Endothelial cell of hepatic sinusoid (primary cell): ENCODE data around the gene MBP.
"Not testable (repeated sequence)": the region's sequence is repeated elsewhere in the genome, so short reads cannot be mapped to it uniquely, and the experiment has no call there.

ENCODE experiments used
- in situ Hi-C: cut with HindIII; loops from 2 replicates; pipeline ENCODE4 v1.10.0; 2017; ENCODE audit warnings: low sequenced_read_pairs

The MBP gene

DNA sequence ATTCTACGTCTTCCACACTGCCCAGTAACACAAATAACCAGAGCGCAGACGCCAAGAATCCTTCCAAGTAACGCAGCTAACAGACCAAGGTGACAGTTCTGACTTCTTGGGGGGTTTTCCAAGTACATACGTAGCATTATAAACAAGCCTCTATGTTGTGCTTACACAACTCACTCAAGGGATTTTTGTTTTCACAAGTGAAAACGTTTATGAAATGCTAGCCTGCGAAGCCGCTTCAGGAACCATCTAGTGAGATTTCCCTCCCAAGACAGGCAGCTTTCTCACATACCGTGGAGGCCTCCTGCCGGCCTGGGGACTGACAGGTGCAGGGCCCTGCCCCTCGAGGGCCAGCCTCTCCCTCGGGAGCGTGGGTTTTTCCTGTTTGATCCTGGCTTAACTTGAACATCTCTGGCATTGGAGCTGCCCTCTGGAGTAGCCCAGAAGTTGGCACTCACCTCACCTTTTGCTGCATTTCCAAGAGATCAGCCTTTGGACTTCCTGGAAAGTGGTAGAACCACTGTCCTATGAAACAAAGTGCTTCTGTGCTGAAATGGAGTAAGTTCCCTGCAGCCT lies 151.1 kb downstream of the MBP start:
- in situ Hi-C loops, result no loop called here

- in situ Hi-C loops, result no loop called here
These were observed 151.8 kb downstream of the MBP start for GRCh38 chr18:76980663-76981395.

GRCh38 chr18:76979906-76980305 lies 152.7 kb downstream of the MBP start:
- in situ Hi-C loops, result no loop called here

GRCh38 chr18:76979111-76979751 lies 153.4 kb downstream of the MBP start:
- in situ Hi-C loops, result no loop called here

DNA sequence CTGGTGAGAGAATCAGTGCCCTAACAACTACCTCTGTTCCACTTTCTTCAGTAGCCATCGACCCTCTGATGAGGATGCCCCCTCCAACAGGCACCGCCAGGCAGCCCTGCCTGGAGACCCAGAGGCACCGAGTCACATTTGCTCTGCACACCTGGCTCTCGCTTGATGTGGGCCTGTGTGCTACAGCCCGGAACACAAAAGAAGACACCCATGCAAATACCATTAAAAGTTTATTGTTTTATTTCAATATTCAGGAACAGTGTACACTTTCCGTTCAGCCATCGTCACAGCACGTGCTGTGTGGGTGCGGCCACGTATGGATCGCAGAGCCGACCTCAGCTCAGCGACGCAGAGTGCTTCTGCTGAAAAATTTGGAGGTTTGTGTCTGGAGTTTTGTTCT lies 154.0 kb downstream of the MBP start:
- in situ Hi-C loops, result no loop called here

DNA sequence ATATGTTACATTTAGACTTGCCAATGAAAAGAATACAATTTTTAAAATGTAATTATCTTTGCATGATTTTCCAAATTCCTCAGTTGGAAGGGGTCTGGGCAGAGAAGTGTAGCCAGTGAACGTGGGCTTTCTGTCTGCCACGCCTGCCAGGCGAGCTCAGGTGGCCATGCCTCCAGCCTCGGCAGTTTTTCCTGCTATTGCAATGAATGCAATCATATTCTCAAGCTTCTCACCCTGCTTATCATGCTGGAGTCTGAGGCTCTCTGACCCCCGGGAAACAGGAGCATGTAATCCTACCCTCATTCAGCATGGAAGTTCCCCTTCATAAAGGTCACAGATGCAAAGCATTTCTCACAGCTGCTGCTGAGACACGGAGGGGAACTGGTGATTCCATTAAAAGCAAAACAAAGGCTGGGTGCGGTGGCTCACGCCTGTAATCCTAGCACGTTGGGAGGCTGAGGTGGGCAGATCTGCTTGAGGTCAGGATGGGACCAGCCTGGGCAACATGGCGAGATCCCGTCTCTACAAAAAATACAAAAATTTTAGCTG lies 154.8 kb downstream of the MBP start:
- in situ Hi-C loops, result no loop called here

- in situ Hi-C loops, result no loop called here
These were observed 155.4 kb downstream of the MBP start for GRCh38 chr18:76977108-76977621.

GRCh38 chr18:76975577-76976110 lies 156.9 kb downstream of the MBP start:
- in situ Hi-C loops, result no loop called here

GRCh38 chr18:76974386-76974785 lies 158.2 kb downstream of the MBP start:
- in situ Hi-C loops, result no loop called here

DNA sequence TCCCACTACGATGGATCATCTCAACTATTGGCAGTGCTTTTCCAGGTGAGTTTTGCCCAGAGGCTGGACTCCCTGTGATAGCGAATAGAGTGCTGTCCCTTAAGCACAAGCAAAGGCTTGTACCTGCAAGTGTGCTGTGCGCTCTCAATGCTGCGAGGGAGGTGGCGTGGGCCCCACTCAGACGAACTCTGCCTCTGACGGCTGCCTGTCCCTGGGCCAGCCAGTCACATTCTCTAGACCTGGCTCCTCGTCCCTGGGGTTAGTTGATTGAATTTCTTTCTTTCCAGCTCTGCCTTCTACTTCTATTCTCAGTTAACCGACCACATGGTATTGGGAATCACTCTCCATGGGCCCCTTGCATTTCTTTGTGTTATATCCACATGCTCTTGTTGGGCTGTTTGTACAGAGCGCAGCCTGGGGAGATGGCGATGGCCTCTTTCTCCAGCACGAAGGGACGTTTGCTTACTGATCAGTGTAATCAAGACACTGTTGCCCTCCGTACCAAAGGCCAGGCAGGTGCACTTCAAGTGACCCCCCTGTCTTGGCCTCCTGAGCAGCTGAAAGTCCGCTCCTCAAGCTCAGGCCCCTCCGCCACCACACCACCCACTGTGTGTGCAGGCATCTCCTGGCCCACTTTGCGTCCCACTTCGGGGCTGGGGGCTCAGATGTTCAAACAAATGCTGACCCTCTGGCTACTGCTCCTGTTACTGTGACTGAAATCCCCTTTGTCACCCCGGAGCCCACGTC lies 158.9 kb downstream of the MBP start:
- in situ Hi-C loops, result no loop called here

DNA sequence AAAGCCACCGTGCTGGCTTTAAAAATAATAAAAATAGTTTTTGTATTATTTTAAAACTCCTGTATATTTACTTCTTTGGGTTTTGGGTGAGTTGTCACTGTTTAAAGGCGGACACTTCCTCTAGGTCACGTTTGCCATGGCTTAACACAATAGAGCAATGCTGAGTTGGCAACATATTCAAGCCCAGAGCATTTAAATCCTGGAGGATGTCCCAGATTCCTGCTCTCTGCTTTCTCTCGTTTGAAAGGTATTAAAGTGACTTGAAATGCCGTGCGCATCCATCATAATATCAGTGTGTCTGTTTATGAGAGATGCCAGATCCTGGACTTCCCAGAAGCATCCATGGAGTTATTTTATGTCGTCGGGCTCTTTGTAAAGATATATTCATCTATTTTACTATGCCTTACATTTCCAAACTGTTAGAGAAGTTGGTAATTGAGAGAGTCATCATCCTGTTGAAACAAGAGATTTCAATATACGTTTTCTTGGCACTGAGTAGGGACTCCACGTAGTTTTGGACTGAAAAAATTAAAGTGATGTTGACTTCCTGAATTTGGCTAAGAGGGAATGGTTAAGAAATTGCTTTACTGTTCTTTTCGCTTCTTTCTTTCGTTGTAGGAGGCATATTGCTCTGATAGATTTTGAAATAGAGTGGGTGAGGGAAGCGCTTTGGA lies 159.6 kb downstream of the MBP start:
- in situ Hi-C loops, result no loop called here

- in situ Hi-C loops, result no loop called here
These were observed 160.3 kb downstream of the MBP start for GRCh38 chr18:76972241-76972640.

GRCh38 chr18:76970770-76971559 lies 161.6 kb downstream of the MBP start:
- in situ Hi-C loops, result no loop called here

GRCh38 chr18:76967721-76968472 lies 164.7 kb downstream of the MBP start:
- in situ Hi-C loops, result no loop called here

DNA sequence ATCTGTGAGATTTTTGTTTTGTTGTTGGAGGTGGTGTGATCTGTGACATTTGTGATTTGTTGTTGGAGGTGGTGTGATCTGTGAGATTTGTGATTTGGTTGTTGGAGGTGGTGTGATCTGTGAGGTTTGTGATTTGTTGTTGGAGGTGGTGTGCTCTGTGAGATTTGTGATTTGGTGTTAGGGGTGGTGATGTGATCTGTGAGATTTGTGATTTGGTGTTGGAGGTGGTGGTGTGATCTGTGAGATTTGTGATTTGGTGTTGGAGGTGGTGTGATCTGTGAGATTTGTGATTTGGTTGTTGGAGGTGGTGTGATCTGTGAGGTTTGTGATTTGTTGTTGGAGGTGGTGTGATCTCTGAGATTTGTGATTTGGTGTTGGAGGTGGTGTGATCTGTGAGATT lies 165.3 kb downstream of the MBP start:
- in situ Hi-C loops, result not testable (repeated sequence)

DNA sequence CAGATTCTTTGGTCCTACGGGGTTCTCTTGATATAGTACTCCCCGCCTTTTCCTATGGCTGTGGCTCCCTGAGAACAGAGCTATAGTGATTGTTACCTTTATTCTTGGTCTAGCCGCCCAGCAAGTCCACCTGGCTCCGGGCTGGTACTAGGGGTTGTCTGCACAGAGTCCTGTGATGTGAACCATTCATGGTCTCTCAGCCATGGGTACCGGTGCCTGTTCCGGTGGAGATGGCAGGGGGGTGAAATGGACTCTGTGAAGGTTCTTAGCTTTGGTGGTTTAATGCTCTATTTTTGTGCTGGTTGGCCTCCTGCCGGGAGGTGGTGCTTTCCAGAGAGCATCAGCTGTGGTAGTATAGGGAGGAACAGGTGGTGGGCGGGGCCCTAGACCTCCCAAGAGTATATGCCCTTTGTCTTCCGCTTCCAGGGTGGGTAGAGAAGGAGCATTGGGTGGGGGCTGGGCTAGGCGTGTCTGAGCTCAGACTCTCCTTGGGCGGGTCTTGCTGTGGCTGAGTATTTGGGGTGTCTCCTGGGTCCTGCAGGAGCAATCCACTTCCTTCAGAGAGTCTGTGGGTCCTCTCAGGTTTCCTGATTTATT lies 166.9 kb downstream of the MBP start:
- in situ Hi-C loops, result not testable (repeated sequence)

- in situ Hi-C loops, result loop anchor here (5.0 kb wide), 1 partner anchor 52 kb away; no protein-coding TSS in a partner anchor
These were observed 168.6 kb downstream of the MBP start for GRCh38 chr18:76963936-76964335.

- in situ Hi-C loops, result loop anchor here (5.0 kb wide), 1 partner anchor 51 kb away; no protein-coding TSS in a partner anchor
These were observed 169.7 kb downstream of the MBP start for GRCh38 chr18:76962851-76963250.
